Cerebellar nuclear complex (tissue), 1 donor: ENCODE data around the gene RSKR.
"Not testable (repeated sequence)": the region's sequence is repeated elsewhere in the genome, so short reads cannot be mapped to it uniquely, and the experiment has no call there.

Source experiments
- DNase-seq, 2 experiments: peaks; one replicate each; lab custom pipeline; 2025; lab: John Stamatoyannopoulos, UW

RSKR gene, protein sequence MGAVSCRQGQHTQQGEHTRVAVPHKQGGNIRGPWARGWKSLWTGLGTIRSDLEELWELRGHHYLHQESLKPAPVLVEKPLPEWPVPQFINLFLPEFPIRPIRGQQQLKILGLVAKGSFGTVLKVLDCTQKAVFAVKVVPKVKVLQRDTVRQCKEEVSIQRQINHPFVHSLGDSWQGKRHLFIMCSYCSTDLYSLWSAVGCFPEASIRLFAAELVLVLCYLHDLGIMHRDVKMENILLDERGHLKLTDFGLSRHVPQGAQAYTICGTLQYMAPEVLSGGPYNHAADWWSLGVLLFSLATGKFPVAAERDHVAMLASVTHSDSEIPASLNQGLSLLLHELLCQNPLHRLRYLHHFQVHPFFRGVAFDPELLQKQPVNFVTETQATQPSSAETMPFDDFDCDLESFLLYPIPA

GRCh38 chr17:28613931-28614381 lies at the start of gene RSKR:
Gene RSKR (minus strand): TSS chr17:28614185. CDS start chr17:28614161, 24 bp downstream.
- DNase-seq, result no peak

DNA sequence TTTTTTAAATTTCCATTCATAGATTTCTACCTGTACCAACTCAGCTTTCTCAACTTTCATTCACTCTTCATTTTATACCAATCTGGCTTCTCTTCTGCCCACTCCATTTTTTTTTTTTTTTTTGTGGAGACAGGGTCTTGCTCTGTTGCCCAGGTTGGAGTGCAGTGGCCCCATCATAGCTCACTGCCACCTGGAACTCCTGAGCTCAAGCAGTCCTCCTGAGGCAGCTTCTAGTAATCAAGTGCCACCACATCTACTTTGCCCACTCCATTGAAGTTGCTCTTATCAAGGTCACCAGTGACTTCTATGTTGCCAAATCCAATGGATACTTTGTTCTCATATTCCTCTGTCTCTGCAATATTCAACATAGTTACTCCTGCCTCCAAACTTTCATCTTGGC lies 49.7 kb upstream of the RSKR start:
- no peak for DNase-seq

DNA sequence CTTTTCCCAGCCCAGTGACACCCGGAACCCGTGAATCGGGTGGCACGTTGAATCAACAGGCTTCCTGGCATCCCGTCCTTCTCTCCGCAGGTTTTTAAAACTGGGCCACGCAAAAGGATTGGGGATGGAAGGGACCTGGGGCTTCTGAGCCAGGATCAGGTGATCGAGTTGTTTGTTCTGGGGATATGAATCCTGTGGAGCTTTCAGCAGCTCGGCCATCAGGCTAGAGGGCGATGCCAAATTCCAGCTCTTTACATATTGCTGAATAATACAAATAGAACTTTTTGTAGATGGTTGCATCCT lies 48.5 kb upstream of the RSKR start:
- DNase-seq, result no peak

GRCh38 chr17:28661635-28662526 lies 47.9 kb upstream of the RSKR start, which contains the start of the genes SDF2 and SUPT6H:
Gene SDF2 (minus strand): TSS chr17:28661906. CDS start chr17:28661876, 30 bp downstream.
Gene SUPT6H (plus strand): TSS chr17:28662205. CDS start chr17:28673402, 11,197 bp downstream.
- DNase-seq, result peak; percentile 34 to 69

DNA sequence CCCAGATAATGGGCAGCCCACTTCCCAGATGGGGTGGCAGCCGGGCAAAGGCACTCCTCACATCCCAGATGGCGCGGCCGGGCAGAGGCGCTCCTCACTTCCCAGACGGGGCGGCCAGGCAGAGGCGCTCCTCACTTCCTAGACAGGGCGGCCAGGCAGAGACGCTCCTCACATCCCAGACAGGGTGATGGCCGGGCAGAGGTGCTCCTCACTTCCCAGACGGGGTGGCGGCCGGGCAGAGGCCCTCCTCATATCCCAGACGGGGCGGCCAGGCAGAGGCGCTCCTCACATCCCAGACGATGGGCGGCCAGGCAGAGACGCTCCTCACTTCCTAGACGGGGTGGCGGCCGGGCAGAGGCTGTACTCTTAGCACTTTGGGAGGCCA lies 45.5 kb upstream of the RSKR start:
- not testable (repeated sequence) for DNase-seq

GRCh38 chr17:28658766-28659496 lies 44.9 kb upstream of the RSKR start:
- not testable (repeated sequence) for DNase-seq

DNA sequence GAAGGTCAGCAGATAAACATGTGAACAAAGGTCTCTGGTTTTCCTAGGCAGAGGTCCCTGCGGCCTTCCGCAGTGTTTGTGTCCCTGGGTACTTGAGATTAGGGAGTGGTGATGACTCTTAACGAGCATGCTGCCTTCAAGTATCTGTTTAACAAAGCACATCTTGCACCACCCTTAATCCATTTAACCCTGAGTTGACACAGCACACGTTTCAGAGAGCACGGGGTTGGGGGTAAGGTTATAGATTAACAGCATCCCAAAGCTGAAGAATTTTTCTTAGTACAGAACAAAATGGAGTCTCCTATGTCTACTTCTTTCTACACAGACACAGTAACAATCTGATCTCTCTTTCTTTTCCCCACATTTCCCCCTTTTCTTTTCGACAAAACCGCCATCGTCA lies 44.4 kb upstream of the RSKR start:
- not testable (repeated sequence) for DNase-seq

DNA sequence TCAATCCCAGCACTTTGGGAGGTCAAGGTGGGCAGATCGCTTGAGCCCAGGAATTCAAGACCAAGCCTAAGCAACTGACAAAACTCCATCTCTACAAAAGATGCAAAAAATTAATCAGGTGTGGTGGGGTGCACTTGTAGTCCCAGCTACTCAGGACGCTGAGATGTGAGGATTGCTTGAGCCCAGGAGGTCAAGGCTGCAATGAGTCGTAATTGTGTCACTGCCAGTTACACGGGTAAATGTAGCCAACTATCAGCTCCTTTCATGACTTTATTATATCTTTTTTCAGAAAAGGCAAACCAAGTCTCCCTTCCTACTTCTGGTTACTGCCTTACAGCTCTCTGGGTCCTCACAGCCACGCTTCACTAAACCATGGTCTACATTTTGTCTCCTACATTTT lies 43.8 kb upstream of the RSKR start:
- DNase-seq, result no peak

GRCh38 chr17:28655160-28655559 lies 41.2 kb upstream of the RSKR start:
- no peak for DNase-seq

- DNase-seq, result no peak
These were observed 34.7 kb upstream of the RSKR start for GRCh38 chr17:28648698-28649097.

DNA sequence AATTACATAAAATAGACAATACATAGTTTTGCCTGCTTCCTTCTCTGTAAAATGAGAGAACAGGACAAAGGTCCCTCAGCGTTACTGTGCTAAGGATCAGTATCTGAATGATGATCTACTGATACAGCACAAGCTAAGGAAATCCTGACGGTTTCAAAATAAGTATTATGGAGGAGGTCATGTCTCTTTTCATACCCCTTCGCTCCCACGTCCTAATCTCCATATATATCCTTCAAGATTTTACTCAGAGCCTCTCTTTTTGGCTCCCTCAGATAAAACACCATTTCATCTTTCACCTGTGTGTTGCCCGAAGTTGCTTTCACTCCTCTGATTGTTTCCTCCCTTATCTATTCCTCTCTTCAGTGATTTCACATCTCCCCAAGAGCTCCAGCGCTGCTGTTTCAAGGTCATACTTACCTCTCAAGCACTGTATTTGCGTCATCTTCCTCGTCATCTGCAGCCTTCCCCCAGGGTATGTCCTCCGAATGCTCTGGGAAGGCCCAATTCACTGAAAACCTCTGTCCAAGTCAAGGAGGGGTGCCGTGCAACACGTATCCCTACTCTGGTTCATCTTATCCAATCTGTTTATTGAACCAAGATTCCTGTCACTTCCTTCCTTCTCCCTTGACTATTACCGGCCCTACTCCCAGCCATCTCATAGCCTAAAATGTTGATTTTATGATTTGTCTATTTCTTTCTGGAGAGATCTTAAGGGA lies 32.2 kb upstream of the RSKR start:
- no peak for DNase-seq

- DNase-seq, result no peak
These were observed 31.6 kb upstream of the RSKR start for GRCh38 chr17:28645576-28645939.

DNA sequence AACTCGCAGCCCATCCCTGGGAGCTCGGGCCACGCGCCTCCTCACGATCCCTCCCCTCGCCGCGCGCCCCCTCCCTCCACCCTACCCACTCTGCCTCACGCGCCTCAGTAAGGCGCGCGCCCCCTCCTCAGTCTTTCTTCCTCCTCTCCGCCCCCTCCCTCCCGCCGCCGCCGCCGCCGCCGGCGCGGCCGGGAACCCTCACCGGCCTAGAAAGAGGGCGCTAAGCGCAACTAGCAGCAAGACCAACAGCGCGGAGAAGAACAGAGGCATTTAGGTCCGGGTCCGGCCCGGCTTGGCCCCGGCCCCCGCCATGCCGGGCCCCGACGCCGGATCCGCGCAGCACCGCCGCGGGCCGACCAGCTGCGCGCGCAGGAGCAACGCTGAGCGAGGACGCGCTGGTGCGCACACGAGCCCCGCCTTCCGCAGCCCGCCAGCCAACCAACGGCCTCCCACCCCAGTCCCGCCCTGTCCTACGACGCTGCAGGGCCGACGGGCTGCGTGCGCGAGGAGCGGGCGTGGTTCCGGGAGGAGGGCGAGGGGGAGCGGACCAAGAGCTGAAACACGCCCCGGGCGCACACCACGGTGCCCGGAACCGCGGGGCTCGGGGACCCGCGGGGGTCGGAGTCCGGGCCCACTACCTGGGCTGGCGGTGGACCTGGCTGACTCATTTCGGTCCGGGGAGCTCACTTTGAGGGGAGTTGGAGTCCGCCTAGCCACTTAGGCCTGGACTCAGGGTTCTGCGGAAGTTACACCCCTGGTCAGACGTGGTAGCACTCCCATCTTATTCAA lies 31.0 kb upstream of the RSKR start, which contains the start of gene BLTP2:
Gene BLTP2 (minus strand): TSS at position 372 of the 789 bp plus-strand sequence. CDS start 102 bp downstream, at position 270.
- peak; percentile 20 to 83 for DNase-seq

- DNase-seq, result peak in 1 of 2 experiments; percentile 4
These were observed 30.2 kb upstream of the RSKR start for GRCh38 chr17:28643983-28644786.

DNA sequence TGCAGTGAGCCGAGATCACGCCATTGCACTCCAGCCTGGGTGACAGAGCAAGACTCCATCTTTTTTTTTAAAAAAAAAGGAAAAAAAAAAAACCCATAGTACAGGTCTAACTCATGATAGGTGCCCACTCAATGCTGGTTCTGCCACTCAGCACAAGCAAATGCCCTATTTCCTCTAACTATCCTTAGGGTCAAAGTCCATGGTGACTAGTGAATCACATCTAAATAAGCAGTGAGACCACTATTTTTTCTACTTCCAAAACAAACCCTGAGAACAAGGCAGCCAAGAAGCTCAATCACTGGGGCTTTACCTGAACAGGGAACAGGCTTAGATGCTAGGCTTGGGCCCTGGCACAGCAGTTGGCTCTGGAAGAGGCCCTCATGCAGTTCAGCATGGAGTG lies 27.6 kb upstream of the RSKR start:
- no peak for DNase-seq

- no peak for DNase-seq
These were observed 21.5 kb upstream of the RSKR start for GRCh38 chr17:28635506-28635905.

- no peak for DNase-seq
These were observed 20.4 kb upstream of the RSKR start for GRCh38 chr17:28634206-28634865.

- DNase-seq, result no peak
These were observed 12.8 kb upstream of the RSKR start for GRCh38 chr17:28626818-28627217.

DNA sequence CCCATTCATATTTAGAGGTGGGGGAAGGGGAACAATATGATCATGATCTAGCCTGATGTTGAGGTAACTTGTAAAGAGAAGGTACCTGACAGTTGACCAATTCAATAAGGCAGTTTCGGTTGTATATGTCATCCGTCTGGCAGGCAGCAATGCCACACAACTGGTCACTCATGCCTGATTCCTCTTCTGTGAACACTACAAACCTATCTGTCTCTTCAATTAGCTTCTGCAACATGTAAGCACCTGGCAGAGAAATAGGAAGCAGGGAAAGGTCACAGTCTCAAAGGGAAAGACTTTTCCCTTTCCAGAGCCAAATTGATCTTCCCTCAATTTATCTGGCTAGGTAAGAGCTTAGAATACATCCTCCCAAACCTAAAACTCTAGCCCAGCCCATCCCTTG lies 10.2 kb upstream of the RSKR start:
- DNase-seq, result no peak
